ENCODE measurements around the gene GPER1.
"Not testable (repeated sequence)": the region's sequence is repeated elsewhere in the genome, so short reads cannot be mapped to it uniquely, and the experiment has no call there.

The GPER1 gene

DNA sequence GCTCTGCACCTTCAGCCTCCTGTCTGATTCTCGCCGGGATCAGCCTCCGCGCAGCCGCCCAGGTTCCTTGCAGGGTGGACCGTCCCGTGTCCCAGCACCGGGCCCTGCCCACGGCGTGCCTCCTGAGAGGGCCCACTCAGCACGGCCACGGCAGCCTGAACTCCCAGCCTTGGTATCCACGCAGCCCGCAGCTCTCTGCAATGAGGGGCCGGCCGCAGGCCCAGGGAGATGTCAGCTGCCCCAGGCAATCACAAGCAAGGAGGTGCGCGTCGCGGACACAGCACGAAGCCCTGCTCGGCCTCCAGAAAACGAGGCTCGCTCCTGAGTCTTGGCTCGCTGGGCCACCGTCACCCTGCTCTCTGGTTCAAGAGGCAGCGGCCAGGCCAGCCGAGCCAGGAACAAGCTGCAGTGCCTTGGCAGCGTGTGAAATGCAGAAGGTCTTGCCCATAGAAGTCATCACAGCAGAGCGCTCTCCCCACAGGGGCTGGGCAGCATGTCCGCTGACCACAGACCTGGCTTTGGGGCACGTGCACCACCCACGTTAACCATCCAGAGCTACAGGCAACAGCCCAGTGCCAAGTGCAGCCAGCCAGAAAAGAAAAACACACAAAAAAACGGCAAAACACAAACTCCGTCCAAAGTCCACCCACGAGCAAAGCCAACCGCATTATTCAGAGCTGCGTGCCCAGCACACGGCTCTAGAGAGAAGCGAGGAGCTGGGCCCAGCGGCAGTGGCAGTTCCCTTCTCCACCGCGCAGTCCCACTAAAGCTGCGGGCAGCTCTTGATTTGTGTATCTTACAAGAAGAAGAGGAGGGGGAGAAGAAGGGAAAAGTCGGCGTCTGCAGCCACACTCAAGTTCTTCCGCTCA is 13.9 kb downstream of the GPER1 start:
- no peak for DNase-seq (ENCODE audit: low read depth in 2 of 3, low spot score in 1 of 3)

DNA sequence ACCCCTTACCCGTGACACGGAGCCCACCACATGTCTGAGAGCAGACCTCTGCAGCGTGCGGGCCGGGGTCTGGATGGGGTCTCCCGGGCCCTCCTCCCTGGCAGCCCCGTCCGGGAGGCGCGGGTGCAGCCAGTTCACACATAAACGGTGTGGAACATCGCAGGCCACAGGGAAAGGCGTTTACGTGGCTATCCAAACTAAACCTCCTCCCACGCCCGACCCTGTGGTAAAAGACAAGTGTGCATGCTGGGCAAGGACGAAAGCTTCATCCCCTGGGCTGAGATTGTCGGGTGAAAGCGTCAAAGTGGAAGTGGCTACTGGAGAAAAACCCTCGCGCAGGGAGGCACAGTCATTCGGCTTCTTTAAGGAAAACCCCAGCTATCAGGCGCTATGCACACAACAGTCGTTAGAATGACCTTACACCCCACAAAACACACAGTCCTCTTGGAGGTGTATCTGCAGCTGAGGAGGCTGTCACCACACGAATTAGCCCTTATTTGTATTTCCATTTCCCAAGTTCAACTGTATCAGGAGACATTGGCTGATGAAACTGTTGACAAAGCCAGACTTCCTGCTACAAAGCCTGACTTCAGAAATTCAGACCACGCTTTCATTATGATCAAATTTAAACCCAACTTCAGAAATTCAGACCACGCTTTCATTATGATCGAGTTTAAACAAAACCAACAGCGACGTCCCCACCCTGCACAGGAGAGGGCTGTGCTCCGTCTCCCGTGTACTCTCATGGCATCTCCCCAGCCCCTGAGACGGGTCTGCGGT is 15.3 kb downstream of the GPER1 start:
- peak in 1 of 3 donors; percentile 41 for DNase-seq (ENCODE audit: low read depth in 2 of 3, low spot score in 1 of 3)

DNA sequence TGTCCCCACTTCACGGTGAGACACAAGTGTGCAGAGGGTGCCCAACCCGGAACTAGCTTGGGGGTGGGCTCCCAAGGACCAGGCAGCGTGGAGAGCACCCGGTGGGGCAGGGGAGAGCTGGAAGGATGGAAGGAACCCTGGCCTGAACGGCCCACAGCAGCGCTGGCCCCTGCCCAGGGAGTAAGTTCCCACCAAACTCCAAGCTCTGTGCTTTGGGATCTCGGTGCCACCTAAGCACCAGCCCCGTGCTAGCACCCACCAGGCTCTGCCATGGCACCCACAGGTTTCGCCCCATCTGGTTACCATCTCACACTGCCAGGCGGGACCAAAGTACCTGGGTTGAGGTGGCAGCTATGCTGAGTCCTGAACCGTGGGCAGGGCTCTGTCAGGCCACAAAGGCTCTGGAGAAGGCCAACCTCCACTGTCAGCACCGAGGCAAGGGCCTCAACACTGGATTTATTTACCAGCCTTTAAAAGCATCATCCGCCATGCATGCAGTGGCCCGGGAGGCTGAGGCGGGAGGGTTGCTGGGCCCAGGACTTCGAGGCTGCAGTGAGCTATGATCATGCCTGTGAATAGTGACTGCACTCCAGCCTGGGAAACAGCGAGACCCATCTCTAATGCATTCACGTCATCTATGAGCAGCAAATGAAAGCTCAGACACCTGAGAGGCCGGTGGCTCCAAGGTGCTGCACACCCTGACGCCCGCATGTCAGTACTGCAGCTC is 16.0 kb downstream of the GPER1 start:
- DNase-seq (ENCODE audit: low read depth in 2 of 3, low spot score in 1 of 3): no peak

DNA sequence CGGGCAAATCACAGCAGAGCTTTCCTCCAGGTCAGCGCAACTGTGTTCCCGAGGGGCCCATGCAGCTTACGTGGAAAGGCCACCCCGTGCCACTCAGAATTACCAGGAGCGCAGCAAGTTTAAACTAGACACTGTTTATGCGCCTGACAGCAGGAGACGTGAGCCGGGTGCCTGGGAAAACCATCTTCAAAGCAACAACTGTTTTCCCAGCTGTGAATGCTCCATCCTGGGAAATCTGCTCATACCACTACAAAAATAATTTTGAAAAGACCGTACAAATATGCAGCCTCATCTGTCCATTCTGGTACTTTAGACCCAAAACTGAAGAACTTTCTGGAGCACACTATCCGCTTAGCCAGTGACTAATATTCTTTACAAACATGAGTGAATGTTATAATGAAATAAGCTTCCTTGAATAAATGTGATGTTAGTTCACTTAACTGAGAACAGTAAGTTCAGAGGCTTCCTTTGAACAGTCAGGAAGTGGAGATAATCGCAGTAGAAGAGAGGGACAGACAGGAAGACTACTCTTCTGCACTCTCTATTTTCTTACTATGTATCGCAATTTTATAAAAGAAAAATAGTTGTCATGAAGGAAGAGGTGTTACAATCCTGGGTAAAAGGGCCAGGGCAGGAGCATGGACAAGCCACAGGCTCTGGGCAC is 16.7 kb downstream of the GPER1 start:
- DNase-seq (ENCODE audit: low read depth in 2 of 3, low spot score in 1 of 3): no peak

DNA sequence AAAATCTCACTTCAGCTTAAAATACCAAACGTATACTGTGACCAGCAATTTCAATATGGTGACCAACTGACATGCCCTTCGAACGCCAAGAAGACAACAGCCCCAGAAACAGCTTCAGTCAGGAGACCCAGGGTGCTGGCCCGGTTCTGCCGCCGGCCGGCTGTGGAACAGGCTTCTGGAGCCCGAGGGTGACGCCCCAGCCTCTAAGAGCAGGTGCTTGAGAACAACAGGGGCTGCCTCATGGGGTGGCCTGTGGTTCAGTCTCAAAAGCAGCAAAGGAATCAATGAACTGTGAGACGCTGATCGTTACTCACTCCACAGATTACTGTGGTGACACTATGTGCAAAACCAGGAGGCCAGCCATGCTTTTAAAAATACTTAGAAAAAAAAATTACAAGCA is 17.3 kb downstream of the GPER1 start:
- DNase-seq (ENCODE audit: low read depth in 2 of 3, low spot score in 1 of 3): no peak

DNA sequence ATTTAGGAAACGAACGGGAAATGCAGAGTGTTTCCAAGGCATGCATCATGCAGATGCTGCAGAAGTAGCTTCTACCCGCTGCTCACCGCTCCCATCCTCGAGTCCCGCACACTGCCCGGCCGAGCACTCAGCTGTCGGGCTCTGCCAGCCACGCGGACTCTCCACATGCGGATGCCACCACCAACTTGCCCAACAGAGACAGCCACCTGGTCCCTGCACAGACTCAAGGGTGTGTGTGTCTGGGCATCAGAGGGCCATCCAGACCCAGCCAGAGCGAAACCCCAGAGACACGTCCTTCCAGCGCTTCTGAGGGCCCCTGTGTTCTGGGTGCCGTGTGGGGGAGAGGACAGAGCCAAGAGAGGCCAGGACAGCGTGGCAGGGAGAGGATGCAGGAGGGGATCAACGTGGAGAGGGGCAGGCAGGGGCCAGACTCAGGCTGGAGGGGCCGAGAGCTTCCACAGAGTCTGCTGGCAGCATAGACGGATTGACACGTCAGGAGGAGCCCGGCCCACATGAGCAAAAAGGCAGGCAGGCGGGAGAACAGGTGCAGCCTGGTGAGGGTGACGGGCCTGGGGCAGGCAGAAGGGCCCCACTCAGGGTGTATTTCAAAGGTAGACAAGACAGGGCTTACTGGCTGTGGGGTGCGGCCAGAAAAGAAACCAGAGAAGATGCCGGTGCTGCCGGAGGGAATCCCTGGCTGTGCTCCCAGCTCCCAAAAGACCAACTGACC is 18.3 kb downstream of the GPER1 start:
- DNase-seq (ENCODE audit: low read depth in 2 of 3, low spot score in 1 of 3): no peak

DNA sequence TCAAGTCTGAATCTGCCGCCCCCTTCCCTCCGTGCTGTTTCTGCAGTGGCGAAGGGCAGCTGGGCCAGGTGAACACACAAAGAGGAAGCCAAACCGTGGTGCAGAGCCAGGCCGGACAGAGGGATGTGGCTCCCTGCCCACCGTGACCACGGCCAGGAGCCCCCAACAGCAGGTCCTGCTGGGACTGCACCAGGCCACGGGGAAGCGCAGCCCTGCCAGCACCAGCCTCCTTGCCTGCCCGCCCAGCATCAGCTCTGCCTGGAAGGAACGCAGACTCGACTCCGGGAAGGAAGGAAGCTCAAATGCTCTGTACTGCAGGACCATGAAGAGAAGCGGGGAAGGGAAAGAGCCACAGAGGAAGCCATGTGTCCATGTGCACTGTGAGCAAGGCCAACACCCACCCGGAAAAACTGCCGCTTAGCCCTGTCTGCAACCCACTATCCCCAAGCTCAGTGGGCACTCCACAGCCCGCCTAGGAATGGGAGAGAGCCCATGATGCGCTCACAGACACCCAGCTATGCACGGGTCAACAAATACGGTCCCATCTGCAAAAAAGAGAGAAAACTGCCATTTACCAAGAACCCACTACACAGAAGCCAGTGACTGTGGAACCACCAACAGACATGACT is 19.0 kb downstream of the GPER1 start:
- DNase-seq (ENCODE audit: low read depth in 2 of 3, low spot score in 1 of 3): no peak

DNA sequence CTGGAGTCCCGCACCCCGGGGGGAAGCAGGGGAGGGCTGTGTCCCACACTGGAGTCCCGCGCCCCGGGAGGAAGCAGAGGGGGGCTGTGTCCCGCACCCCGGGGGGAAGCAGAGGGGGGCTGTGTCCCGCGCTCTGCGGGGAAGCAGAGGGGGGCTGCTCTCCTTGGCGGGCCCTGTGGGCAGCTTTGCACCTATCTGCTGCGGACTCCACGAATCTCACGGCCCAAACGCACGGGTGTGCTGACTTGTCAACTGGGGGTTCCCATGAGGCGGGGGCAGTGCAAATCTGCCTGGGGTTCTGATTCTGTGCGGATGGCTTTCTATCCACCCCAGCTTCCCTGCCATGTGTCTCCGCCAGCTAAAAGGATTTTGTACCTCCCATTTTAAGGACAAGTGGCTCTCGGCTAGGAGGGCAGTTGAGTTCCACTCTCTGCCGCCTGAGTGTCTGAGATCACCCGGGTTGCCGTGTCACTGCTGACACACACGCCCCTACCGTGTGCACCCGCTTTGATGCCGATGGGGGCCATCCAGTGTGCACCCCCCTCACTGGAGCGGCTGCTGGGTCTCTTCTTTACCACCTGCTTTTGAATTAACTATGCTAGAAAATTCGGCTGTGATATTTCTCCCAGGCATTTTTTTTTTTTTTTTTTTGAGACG is 20.5 kb downstream of the GPER1 start:
- no peak for DNase-seq (ENCODE audit: low read depth in 2 of 3, low spot score in 1 of 3)

DNA sequence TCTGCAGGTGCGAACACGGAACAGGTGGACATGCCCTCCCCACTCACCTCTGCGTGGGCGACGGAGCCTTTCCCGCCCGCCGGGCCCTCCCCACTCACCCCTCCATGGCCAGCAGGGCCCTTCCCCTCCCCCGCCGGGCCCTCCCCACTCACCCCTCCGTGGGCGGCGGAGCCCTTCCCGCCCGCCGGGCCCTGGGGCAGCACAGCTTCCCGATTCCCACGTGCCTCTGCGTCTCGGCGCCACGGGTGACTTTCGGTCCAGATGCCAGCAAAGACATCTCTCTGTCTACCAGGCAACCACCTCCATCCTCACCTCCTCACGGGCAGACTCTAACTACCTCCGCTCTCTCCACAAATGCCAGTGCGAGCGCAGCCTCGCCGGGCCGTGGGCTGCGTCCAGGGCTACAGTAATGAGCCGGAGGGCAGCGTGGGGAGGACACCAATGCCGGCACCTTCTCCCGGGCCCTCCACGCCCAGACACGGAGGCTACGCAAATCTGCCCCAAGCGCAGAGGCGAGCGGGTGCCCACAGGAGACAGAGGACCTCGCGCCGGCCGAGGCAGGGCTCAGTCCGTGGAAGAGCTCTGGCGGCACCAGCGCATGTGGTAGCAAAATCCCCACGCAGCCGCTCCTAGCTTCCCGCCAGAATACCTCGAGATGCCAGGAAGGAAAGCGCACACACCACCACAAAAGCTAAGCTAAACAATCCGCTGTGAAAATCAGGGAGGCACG is 21.8 kb downstream of the GPER1 start:
- no peak for DNase-seq (ENCODE audit: low read depth in 2 of 3, low spot score in 1 of 3)

DNA sequence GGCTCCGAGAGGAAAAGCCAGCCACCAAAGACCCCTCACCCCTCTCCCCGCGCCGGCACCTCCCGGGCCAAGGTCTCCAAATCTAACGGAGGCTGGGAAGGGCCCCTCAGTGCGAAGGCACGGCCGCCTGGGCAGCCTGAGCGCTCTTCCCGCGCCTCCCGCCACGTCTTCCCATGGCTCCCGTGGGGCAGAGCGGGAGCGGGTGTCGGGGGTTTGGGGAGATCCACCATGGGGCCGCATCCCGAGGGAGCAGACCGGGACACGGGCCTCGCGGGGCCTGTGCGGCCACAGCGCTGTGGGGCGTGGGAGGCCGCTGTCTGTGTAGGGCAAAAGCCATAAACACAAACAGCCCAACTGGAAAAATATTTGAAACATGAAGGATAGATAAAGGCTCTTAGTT is 22.4 kb downstream of the GPER1 start:
- no peak for DNase-seq (ENCODE audit: low read depth in 2 of 3, low spot score in 1 of 3)

DNA sequence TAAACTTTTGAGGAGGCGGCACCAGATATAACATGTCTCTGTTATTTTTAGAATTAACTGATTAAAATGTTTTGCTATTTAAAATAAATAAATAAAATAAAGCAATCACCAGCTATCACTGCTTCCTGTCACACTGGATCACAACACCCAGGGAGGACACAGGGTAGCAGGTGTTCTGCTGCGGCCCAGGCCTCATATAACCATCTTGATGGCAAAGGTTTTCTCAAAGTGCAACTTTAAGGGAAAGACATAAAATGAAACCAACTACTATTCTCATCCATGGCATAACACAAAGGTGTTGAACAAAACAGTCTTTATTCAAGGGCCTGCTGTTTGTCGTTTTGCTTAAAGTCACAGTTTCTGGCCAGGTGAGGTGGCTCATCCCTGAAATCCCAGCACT is 23.2 kb downstream of the GPER1 start:
- no peak for DNase-seq (ENCODE audit: low read depth in 2 of 3, low spot score in 1 of 3)

DNA sequence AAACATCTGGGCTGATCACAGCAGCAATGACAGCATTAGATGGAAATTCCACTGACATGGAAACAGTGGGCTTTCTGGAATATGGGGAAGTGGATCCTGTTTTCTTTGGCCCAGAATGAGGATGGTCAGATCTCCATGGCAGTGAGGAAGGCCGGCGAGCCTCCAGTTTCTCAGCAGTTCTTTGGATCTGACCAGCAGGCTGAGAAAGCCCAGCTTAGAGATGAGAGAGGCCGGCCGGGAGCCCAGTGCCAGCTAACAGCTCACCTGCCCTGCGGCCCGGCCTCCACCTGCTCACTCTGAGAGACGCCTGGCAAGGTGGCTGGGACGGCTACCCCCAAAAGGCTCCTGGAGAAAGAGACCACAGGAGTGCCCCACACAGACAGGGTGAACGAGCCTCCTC is 24.2 kb downstream of the GPER1 start:
- DNase-seq (ENCODE audit: low read depth in 2 of 3, low spot score in 1 of 3): no peak

DNA sequence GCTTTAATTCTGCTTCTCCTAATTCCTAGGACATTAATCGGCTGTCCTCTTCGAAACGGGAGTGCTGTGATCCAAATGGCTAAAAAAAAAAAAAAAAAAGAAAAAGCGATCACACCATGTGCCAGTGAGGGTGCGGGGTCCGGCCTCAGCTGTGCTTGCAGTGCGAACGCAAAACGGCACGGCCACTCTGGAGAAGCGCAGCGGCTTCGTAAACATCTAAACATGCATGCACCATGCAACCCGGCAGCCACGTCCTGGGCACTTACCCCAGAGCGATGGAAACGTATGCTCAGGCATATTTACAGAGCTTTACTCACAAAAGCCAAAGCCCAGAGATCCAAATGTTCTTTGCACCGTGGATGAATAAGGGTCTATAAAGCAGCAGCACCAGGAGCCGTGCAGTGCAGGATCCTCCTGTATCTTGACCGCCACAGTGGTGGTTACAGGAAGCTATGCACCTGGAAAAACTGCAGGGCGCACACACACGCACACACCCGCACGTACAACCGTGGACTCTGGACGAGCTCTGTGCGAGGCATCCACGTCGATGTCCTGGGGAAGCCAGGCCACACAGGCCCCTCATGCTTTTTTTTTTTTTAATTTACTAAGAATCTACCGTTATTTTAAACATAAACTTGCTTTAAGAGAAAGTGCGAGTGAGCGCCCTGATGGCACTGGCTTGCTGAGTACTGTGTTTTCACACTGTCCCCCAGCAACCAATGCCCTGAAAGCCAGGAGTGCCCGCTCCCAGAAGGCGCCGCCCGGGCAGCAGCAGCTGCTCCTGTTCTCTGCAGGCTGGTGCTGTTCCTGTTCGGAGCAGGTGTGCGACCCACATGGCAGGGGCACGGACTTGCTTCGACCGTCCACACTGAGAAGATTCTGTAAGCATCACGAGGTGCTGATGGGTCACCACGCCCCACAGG is 25.0 kb downstream of the GPER1 start:
- no peak for DNase-seq (ENCODE audit: low read depth in 2 of 3, low spot score in 1 of 3)

DNA sequence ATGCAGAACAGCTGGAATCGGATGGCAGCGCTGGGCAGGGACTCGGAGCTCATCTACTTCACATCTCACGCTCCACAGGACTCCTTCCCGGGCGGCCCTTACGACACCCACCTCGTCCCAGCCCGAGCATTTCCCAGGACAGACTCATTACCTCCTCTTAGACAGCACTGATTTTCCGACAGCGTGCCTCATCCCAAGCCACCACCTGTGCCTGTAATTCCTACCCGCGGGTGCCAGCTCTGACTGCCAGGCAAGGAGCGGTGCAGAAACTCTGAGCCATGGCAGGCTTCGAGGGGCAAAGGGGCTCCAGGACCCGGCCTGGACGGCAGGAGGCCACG is 25.6 kb downstream of the GPER1 start:
- no peak for DNase-seq (ENCODE audit: low read depth in 2 of 3, low spot score in 1 of 3)

DNA sequence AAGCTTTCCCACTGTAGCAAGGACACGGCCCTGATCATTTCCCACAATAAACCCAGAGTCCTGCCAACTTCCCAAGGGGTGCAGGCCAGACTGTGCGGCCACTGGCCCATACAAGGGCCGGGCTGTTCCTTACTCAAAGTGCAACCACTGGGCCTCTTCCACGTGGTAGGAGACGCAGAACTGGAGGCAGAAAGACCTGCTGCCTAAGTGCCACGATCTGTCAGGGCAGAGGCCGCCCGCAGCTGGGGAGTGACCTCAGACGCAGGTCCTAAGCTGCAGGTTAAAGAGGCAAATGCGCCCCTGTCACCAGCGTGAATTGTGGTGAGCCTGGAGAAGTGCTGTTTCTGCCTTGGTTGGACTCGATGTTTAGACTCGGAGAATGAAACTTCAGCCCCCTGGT is 26.2 kb downstream of the GPER1 start:
- DNase-seq (ENCODE audit: low read depth in 2 of 3, low spot score in 1 of 3): no peak

DNA sequence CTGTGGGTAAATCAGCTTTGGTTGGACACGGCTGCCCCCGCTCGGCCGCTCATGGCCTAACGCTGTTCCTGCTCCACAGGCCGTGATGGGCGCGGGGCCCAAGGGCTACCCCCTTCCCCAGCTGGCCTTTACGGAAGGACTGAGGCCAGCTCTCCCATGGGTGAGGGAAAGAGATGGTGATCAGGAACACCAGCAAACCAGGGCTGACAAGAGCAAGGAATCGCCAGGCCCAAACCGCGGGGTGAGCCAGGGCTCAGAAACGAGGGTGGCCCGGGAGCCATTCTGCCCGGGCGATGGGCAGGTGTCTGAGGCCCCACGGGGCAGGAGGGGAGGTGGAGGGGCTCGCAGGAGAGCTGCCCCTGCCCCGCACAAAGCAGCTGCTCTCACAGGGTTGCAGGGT is 26.6 kb downstream of the GPER1 start:
- DNase-seq (ENCODE audit: low read depth in 2 of 3, low spot score in 1 of 3): no peak

DNA sequence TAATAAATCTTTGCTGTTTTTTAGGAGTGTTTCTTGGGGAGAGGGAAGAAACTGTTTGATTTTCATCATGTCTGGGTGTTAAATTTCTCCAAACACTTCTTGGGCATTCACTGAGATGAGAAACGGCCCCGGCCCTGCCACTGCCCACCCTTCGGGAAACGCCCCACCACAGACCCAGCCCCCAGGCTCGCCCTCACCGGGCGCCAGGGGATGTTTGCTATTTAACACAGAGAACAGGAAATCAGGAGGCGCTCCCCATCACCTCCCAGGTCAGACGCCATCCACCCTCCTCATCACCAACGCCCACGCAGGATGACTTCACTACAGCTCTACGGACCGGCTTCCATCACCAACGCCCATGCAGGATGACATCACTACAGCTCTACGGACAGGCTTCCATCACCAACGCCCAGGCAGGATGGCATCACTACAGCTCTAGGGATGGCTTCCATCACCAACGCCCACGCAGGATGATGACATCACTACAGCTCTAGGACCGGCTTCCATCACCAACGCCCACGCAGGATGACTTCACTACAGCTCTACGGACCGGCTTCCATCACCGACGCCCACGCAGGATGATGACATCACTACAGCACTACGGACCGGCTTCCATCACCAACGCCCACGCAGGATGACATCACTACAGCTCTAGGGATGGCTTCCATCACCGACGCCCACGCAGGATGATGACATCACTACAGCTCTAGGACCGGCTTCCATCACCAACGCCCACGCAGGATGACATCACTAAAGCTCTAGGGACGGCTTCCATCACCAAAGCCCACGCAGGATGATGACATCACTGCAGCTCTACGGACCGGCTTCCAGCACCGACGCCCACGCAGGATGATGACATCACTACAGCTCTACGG is 27.5 kb downstream of the GPER1 start:
- not testable (repeated sequence) for DNase-seq (ENCODE audit: low read depth in 2 of 3, low spot score in 1 of 3)
